ENCODE measurements around the gene NOSTRIN. TPM values are rescaled to one million over a fixed set of nuclear protein-coding genes. Genes with fewer than 3 reads are reported as not detected.

Gene NOSTRIN
- polyA plus RNA-seq, 1 donor (not counting 4 experiments of a cell fraction or from before 2014, with no cell fraction given), result not detected

DNA sequence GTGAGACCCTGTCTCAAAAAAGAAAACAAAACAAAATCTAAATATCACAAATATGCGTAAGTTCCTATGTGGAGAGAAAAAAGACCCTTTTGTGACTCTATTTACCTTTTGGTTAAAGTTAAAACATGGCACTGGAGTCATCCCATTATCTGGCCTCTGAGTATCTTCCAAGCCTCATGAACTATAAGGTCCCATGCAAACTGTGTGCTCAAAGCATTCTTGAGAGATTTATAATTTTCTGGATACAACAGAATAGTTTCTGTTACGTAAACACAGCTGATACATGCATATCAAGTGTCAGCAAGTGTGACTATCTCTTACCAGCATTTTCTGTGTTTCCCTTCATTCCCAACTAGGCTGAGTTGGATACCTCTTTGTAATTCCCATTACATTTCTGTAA, 8.8 kb upstream of the NOSTRIN start:
- Histone ChIP-seq H3K27ac (ENCODE audit: control insufficient read depth, insufficient read depth, low read length) (no peak overlapping the region), H3K9me1 (ENCODE audit: control insufficient read depth, extremely low read depth, insufficient read depth, low read length) (no peaks in the 10 kb centered on the region), H3K4me1 (ENCODE audit: control insufficient read depth, extremely low read depth, insufficient read depth, low read length) (no peaks in the 10 kb centered on the region), H4K20me1 (ENCODE audit: control insufficient read depth, extremely low read depth, insufficient read depth, low read length) (no peaks in the 10 kb centered on the region), H3K27me3 (ENCODE audit: control insufficient read depth, extremely low read depth, insufficient read depth, low read length) (peaks cover 5% of the 10 kb centered on the region), H3K4me2 (ENCODE audit: control insufficient read depth, extremely low read depth, insufficient read depth, low read depth, low read length) (no peak overlapping the region), H3K9me3 (ENCODE audit: control insufficient read depth, low read depth, low read length) (no peaks in the 10 kb centered on the region), H3K79me2 (ENCODE audit: control insufficient read depth, insufficient read depth, low read length) (no peaks in the 10 kb centered on the region), H3K4me3 (ENCODE audit: control insufficient read depth in 2 of 3, extremely low read depth in 1 of 3, insufficient read depth in 2 of 3, low read depth in 1 of 3, low read length in 3 of 3) (no peak overlapping the region), H3K9ac (ENCODE audit: control insufficient read depth, extremely low read depth, insufficient read depth, low read length) (no peak overlapping the region), H2AFZ (ENCODE audit: control insufficient read depth, low read length) (no peak overlapping the region), H3K36me3 (ENCODE audit: control insufficient read depth in 2 of 2, extremely low read depth in 1 of 2, insufficient read depth in 2 of 2, low read length in 2 of 2) (no peaks in the 10 kb centered on the region)
- FAIRE-seq, result no peak
- DNase-seq (ENCODE audit: low read depth, low spot score), result no peak
- dilution Hi-C loops (cut with MboI; ENCODE audit: extremely low pct_ligation_motif_present, low sequenced_read_pairs), result no loop called here
- TF ChIP-seq, protein P1, sequence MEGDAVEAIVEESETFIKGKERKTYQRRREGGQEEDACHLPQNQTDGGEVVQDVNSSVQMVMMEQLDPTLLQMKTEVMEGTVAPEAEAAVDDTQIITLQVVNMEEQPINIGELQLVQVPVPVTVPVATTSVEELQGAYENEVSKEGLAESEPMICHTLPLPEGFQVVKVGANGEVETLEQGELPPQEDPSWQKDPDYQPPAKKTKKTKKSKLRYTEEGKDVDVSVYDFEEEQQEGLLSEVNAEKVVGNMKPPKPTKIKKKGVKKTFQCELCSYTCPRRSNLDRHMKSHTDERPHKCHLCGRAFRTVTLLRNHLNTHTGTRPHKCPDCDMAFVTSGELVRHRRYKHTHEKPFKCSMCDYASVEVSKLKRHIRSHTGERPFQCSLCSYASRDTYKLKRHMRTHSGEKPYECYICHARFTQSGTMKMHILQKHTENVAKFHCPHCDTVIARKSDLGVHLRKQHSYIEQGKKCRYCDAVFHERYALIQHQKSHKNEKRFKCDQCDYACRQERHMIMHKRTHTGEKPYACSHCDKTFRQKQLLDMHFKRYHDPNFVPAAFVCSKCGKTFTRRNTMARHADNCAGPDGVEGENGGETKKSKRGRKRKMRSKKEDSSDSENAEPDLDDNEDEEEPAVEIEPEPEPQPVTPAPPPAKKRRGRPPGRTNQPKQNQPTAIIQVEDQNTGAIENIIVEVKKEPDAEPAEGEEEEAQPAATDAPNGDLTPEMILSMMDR (optimal IDR thresholded peaks at IDR 0.05 in 1 of 3, IDR thresholded peaks at IDR 0.05 in 1 of 3, conservative IDR thresholded peaks at IDR 0.05 in 1 of 3; ENCODE audit: extremely low read depth in 1 of 3, insufficient read depth in 2 of 3, low read length in 3 of 3), result no peak
- TF ChIP-seq EZH2 (IDR thresholded peaks at IDR 0.05; ENCODE audit: low read length), result no peak

GRCh38 chr2:168794968-168795367, 7.5 kb upstream of the NOSTRIN start:
- H3K79me2 ChIP-seq (ENCODE audit: control insufficient read depth, insufficient read depth, low read length), result no peaks in the 10 kb centered on the region
- DNase-seq (ENCODE audit: low read depth, low spot score), result no peak
- H3K4me1 ChIP-seq (ENCODE audit: control insufficient read depth, extremely low read depth, insufficient read depth, low read length), result no peaks in the 10 kb centered on the region
- H3K4me3 ChIP-seq (ENCODE audit: control insufficient read depth in 2 of 3, extremely low read depth in 1 of 3, insufficient read depth in 2 of 3, low read depth in 1 of 3, low read length in 3 of 3), result no peak overlapping the region
- dilution Hi-C loops (cut with MboI; ENCODE audit: extremely low pct_ligation_motif_present, low sequenced_read_pairs), result no loop called here
- no peaks in the 10 kb centered on the region for H3K9me1 ChIP-seq (ENCODE audit: control insufficient read depth, extremely low read depth, insufficient read depth, low read length)
- no peaks in the 10 kb centered on the region for H4K20me1 ChIP-seq (ENCODE audit: control insufficient read depth, extremely low read depth, insufficient read depth, low read length)
- H3K9ac ChIP-seq (ENCODE audit: control insufficient read depth, extremely low read depth, insufficient read depth, low read length), result no peak overlapping the region
- no peak for TF ChIP-seq EZH2 (IDR thresholded peaks at IDR 0.05; ENCODE audit: low read length)
- TF ChIP-seq, protein P1 (optimal IDR thresholded peaks at IDR 0.05 in 1 of 3, IDR thresholded peaks at IDR 0.05 in 1 of 3, conservative IDR thresholded peaks at IDR 0.05 in 1 of 3; ENCODE audit: extremely low read depth in 1 of 3, insufficient read depth in 2 of 3, low read length in 3 of 3), result no peak
- FAIRE-seq, result no peak
- H3K27me3 ChIP-seq (ENCODE audit: control insufficient read depth, extremely low read depth, insufficient read depth, low read length), result no peaks in the 10 kb centered on the region
- H3K36me3 ChIP-seq (ENCODE audit: control insufficient read depth in 2 of 2, extremely low read depth in 1 of 2, insufficient read depth in 2 of 2, low read length in 2 of 2), result no peaks in the 10 kb centered on the region
- no peak overlapping the region for H3K27ac ChIP-seq (ENCODE audit: control insufficient read depth, insufficient read depth, low read length)
- H2AFZ ChIP-seq (ENCODE audit: control insufficient read depth, low read length), result no peak overlapping the region
- H3K4me2 ChIP-seq (ENCODE audit: control insufficient read depth, extremely low read depth, insufficient read depth, low read depth, low read length), result no peak overlapping the region
- H3K9me3 ChIP-seq (ENCODE audit: control insufficient read depth, low read depth, low read length), result no peaks in the 10 kb centered on the region

Data from keratinocyte (primary cell).